Colonic mucosa (tissue), 4 donors: ENCODE data around the gene ADCY7. TPM values are rescaled to one million over a fixed set of nuclear protein-coding genes. Genes with fewer than 3 reads are reported as not detected.
A peak's percentile ranks its signal among the peaks of the same experiment; 100 is the strongest.

Source experiments
- DNase-seq: peaks from one replicate; pipeline ENCODE4 v3.0.0-alpha.2; 2020
- H3K27ac ChIP-seq: fragments of 200-600 bp; one replicate; pipeline ENCODE4 v1.8.0; 2021
- H3K27me3 ChIP-seq: fragments of 200-600 bp; one replicate; pipeline ENCODE4 v1.8.0; 2021
- H3K36me3 ChIP-seq: fragments of 200-600 bp; one replicate; pipeline ENCODE4 v1.8.0; 2021
- H3K4me1 ChIP-seq: fragments of 200-600 bp; one replicate; pipeline ENCODE4 v1.8.0; 2021; ENCODE audit warnings: mild to moderate bottlenecking
- H3K4me3 ChIP-seq: fragments of 200-600 bp; one replicate; pipeline ENCODE4 v1.8.0; 2021
- H3K9ac ChIP-seq, 2 donors: one replicate each; pipeline ENCODE4 v1.7.0; 2013; ENCODE audit warnings: control low read depth in 2 of 2, low read depth in 2 of 2, low read length in 2 of 2
- H3K9me3 ChIP-seq: fragments of 200-600 bp; one replicate; pipeline ENCODE4 v1.8.0; 2021
- CTCF ChIP-seq: fragments of 200-600 bp; IDR thresholded peaks from one replicate; pipeline ENCODE4 v1.8.0; 2022; ENCODE audit warnings: antibody characterized with exemption, mild to moderate bottlenecking
- intact Hi-C: fragments of 100-400 bp; cut with DNase I; formaldehyde crosslinking; loops from one replicate; pipeline ENCODE4 v1.14.1; 2022
- total RNA-seq, 2 donors: library from RNA; stranded (reverse); fragmentation: NEBNext Ultra II Directional in 1 of 2; extraction: Animal tissue kit (Norgen Biotek cat#: 25700) in 1 of 2; gene quantifications; one replicate each; pipeline ENCODE4 v1.2.1, GENCODE V29; 2021
- donor health status: healthy.
- donor health status: DM: no; HTN: no; CAD: no.
- donor health status: DM: no; HTN: no; CAD: no.

The ADCY7 gene
- total RNA-seq, 2 donors from 2014 or later: 15.8 to 19.2 TPM

GRCh38 chr16:50268352-50268751 lies 2.0 kb downstream of the ADCY7 start:
- intact Hi-C loops: no loop called here
- Histone ChIP-seq H3K9me3 (no peaks in the 10 kb centered on the region), H3K9ac (no peak overlapping the region), H3K4me3 (no peak overlapping the region), H3K27me3 (no peaks in the 10 kb centered on the region), H3K4me1 (peaks cover 13% of the 10 kb centered on the region), H3K36me3 (no peaks in the 10 kb centered on the region), H3K27ac (no peak overlapping the region)
- DNase-seq: no peak
- TF ChIP-seq CTCF: no peak

- Histone ChIP-seq H3K9ac (no peak overlapping the region), H3K27me3 (no peaks in the 10 kb centered on the region), H3K9me3 (no peaks in the 10 kb centered on the region), H3K27ac (no peak overlapping the region), H3K4me1 (peaks cover 13% of the 10 kb centered on the region), H3K36me3 (no peaks in the 10 kb centered on the region), H3K4me3 (no peak overlapping the region)
- TF ChIP-seq CTCF: no peak
- DNase-seq: no peak
- intact Hi-C loops: no loop called here
Measured at GRCh38 chr16:50269061-50269705, 2.8 kb downstream of the ADCY7 start.

- peak overlapping the region in 1 of 2 donors; percentile 34 for H3K9ac ChIP-seq
- H3K27me3 ChIP-seq: no peaks in the 10 kb centered on the region
- no peak overlapping the region for H3K4me3 ChIP-seq
- no peak for TF ChIP-seq CTCF
- H3K4me1 ChIP-seq: peaks cover 13% of the 10 kb centered on the region
- no peak for DNase-seq
- H3K9me3 ChIP-seq: no peaks in the 10 kb centered on the region
- no peak overlapping the region for H3K27ac ChIP-seq
- no peaks in the 10 kb centered on the region for H3K36me3 ChIP-seq
- intact Hi-C loops: no loop called here
Measured at GRCh38 chr16:50269769-50270509, 3.6 kb downstream of the ADCY7 start.

GRCh38 chr16:50270510-50271147 lies 4.3 kb downstream of the ADCY7 start:
- H3K27me3 ChIP-seq: no peaks in the 10 kb centered on the region
- no peak for DNase-seq
- H3K9ac ChIP-seq: peak overlapping the region in 1 of 2 donors; percentile 34
- no peaks in the 10 kb centered on the region for H3K36me3 ChIP-seq
- no peak for TF ChIP-seq CTCF
- no peak overlapping the region for H3K27ac ChIP-seq
- H3K4me3 ChIP-seq: no peak overlapping the region
- intact Hi-C loops: no loop called here
- H3K9me3 ChIP-seq: no peaks in the 10 kb centered on the region
- peaks cover 12% of the 10 kb centered on the region for H3K4me1 ChIP-seq

- intact Hi-C loops: no loop called here
- Histone ChIP-seq H3K27ac (no peak overlapping the region), H3K9ac (no peak overlapping the region), H3K9me3 (no peaks in the 10 kb centered on the region), H3K4me3 (no peak overlapping the region), H3K36me3 (no peaks in the 10 kb centered on the region), H3K27me3 (no peaks in the 10 kb centered on the region), H3K4me1 (peaks cover 6% of the 10 kb centered on the region)
- no peak for DNase-seq
- no peak for TF ChIP-seq CTCF
Measured at GRCh38 chr16:50271148-50272041, 5.0 kb downstream of the ADCY7 start.
